Panc1 (cell line): ENCODE results near the gene PNPLA8. TPM values are rescaled to one million over a fixed set of nuclear protein-coding genes. Genes with fewer than 3 reads are reported as not detected.

Source experiments
- ATAC-seq: fragments of 200-7000 bp; cut with Tn5 transposase; 2 replicates; pipeline ENCODE4 v1.9.1; 2020; ENCODE audit warnings: mild to moderate bottlenecking, moderate library complexity
- BruUV-seq: library from RNA; stranded (reverse); fragments of 400-500 nt; replicated peaks from 2 replicates; lab custom pipeline; 2021; lab: Mats Ljungman, UMichigan
- CTCF ChIA-PET: fragments of 300-600 bp; sonication (Branson Sonifier 250); formaldehyde crosslinking; loops from one replicate; lab custom pipeline; 2022; ENCODE audit warnings: antibody characterized with exemption; lab: Charles Lee
- POLR2A ChIA-PET: fragments of 300-600 bp; sonication (Branson Sonifier 250); formaldehyde crosslinking; loops from one replicate; lab custom pipeline; 2022; ENCODE audit warnings: antibody characterized with exemption; lab: Charles Lee
- DNase-seq: peaks from one replicate; pipeline ENCODE4 v3.0.0-alpha.2; 2010; ENCODE audit warnings: low read depth, low spot score
- H3K27ac ChIP-seq: 2 replicates; pipeline ENCODE4 v1.5.1; 2011; ENCODE audit warnings: mild to moderate bottlenecking, low read length, inconsistent platforms
- H3K27me3 ChIP-seq: fragments of 200-500 bp; sonication (Bioruptor generic); 2 replicates; pipeline ENCODE4 v1.6.0; 2014; ENCODE audit warnings: low read length, inconsistent platforms; ENCODE audit not compliant: control insufficient read depth, insufficient read depth
- H3K36me3 ChIP-seq: fragments of 200-500 bp; sonication (Bioruptor generic); 2 replicates; pipeline ENCODE4 v1.5.1; 2014; ENCODE audit warnings: inconsistent platforms, mild to moderate bottlenecking, low read length, moderate library complexity; ENCODE audit not compliant: control insufficient read depth, insufficient read depth
- H3K4me1 ChIP-seq: 2 replicates; pipeline ENCODE4 v1.5.1; 2011; ENCODE audit warnings: inconsistent platforms, mild to moderate bottlenecking, low read length, moderate library complexity; ENCODE audit not compliant: control insufficient read depth, insufficient read depth
- H3K4me3 ChIP-seq, 2 experiments: 2 replicates each; pipeline ENCODE4 v1.5.1; 2011 to 2012; ENCODE audit warnings: low read depth in 2 of 2, low read length in 2 of 2, mild to moderate bottlenecking in 2 of 2, inconsistent platforms in 1 of 2, moderate library complexity in 1 of 2
- H3K9me3 ChIP-seq: fragments of 200-500 bp; sonication (Bioruptor generic); 2 replicates; pipeline ENCODE4 v1.5.1; 2014; ENCODE audit warnings: low read depth, mild to moderate bottlenecking, inconsistent platforms, low read length, moderate library complexity; ENCODE audit not compliant: control insufficient read depth, insufficient read depth
- CTCF ChIP-seq: fragments of 450-650 bp; IDR thresholded peaks from 2 replicates; pipeline ENCODE4 v1.5.1; 2017; ENCODE audit warnings: mild to moderate bottlenecking
- POLR2AphosphoS5 ChIP-seq: IDR thresholded peaks from 2 replicates; pipeline ENCODE4 v1.6.1; 2012; ENCODE audit warnings: mild to moderate bottlenecking, low read depth, low read length, moderate library complexity
- REST ChIP-seq, 2 experiments: IDR thresholded peaks; 2 replicates each; pipeline ENCODE4 v1.6.1; 2011 to 2012; ENCODE audit warnings: low read depth in 2 of 2, control low read depth in 1 of 2, low read length in 1 of 2, mild to moderate bottlenecking in 1 of 2, moderate library complexity in 1 of 2; ENCODE audit not compliant: insufficient read depth in 1 of 2
- SIN3A ChIP-seq: IDR thresholded peaks from 2 replicates; pipeline ENCODE4 v1.6.1; 2012; ENCODE audit warnings: low read depth, mild to moderate bottlenecking, low read length, moderate library complexity, borderline replicate concordance; ENCODE audit not compliant: insufficient read depth
- TCF7L2 ChIP-seq: IDR thresholded peaks from 2 replicates; pipeline ENCODE4 v1.6.1; 2011; ENCODE audit warnings: mild to moderate bottlenecking, low read depth, low read length, inconsistent platforms
- in situ Hi-C: cut with HindIII; loops from 2 replicates; pipeline ENCODE4 v1.10.0; 2016; ENCODE audit warnings: low sequenced_read_pairs, low pct_unique_long_range_greater_than_20kb
- intact Hi-C: fragments of 100-400 bp; cut with micrococcal nuclease; formaldehyde crosslinking; loops from one replicate; pipeline ENCODE4 v1.10.0; 2022; ENCODE audit not compliant: unreplicated experiment
- total RNA-seq: library from RNA; stranded (reverse); gene quantifications from one replicate; pipeline ENCODE4 v1.2.1, GENCODE V29; 2021; ENCODE audit not compliant: unreplicated experiment

The PNPLA8 gene
- total RNA-seq, 1 experiment from 2014 or later = 18.1 TPM

- in situ Hi-C loops = no loop called here
- Histone ChIP-seq H3K9me3 (no peaks in the 10 kb centered on the region), H3K4me3 (no peak overlapping the region), H3K4me1 (no peaks in the 10 kb centered on the region), H3K36me3 (no peaks in the 10 kb centered on the region), H3K27ac (no peak overlapping the region), H3K27me3 (peaks cover 14% of the 10 kb centered on the region)
- intact Hi-C loops = no loop called here
- POLR2A ChIA-PET = no interaction called here
- CTCF ChIA-PET = interaction anchor here (0.6 kb wide), 1 partner anchor 129 kb away, joined by 5 read pairs; no protein-coding TSS in a partner anchor
- no peak for TF ChIP-seq CTCF
- no peak for TF ChIP-seq TCF7L2
- TF ChIP-seq POLR2AphosphoS5 = no peak
- no peak for TF ChIP-seq REST (IDR thresholded peaks at IDR 0.05; ENCODE audit: insufficient read depth in 1 of 2, low read depth in 2 of 2, low read length in 1 of 2)
- no peak for TF ChIP-seq SIN3A
- DNase-seq (no peak), ATAC-seq (no peak)
- BruUV-seq = no TSS peak
Measured at GRCh38 chr7:108423089-108423989, 102.6 kb downstream of the PNPLA8 start.

GRCh38 chr7:108421720-108422331, 104.1 kb downstream of the PNPLA8 start:
- no peaks in the 10 kb centered on the region for H3K9me3 ChIP-seq
- no peaks in the 10 kb centered on the region for H3K36me3 ChIP-seq
- ChIA-PET CTCF (no interaction called here), POLR2A (no interaction called here)
- H3K4me1 ChIP-seq = no peaks in the 10 kb centered on the region
- in situ Hi-C loops = no loop called here
- TF ChIP-seq REST (IDR thresholded peaks at IDR 0.05; ENCODE audit: insufficient read depth in 1 of 2, low read depth in 2 of 2, low read length in 1 of 2) (no peak), POLR2AphosphoS5 (no peak), SIN3A (no peak)
- peaks cover 12% of the 10 kb centered on the region for H3K27me3 ChIP-seq
- no TSS peak for BruUV-seq
- H3K27ac ChIP-seq = no peak overlapping the region
- intact Hi-C loops = no loop called here
- no peak for ATAC-seq
- DNase-seq = no peak
- no peak overlapping the region for H3K4me3 ChIP-seq

Other genes starting within 250 kb of the PNPLA8 start
- gene NRCAM, start 69.7 kb downstream of the PNPLA8 start, total RNA-seq = 0.21 TPM
- gene THAP5, start 43.6 kb upstream of the PNPLA8 start, total RNA-seq = 24.6 TPM
- gene DNAJB9, start 43.7 kb upstream of the PNPLA8 start, total RNA-seq = 11.1 TPM